PC-9 (cell line): ENCODE results near the gene CHEK2. TPM values are rescaled to one million over a fixed set of nuclear protein-coding genes. Genes with fewer than 3 reads are reported as not detected.
"Not testable (repeated sequence)": the region's sequence is repeated elsewhere in the genome, so short reads cannot be mapped to it uniquely, and the experiment has no call there.

Source experiments
- BruUV-seq: library from RNA; stranded (reverse); fragments of 400-500 nt; replicated peaks from 2 replicates; lab custom pipeline; 2021; lab: Mats Ljungman, UMichigan
- CTCF ChIA-PET: fragments of 300-600 bp; sonication (Branson Sonifier 250); formaldehyde crosslinking; loops from one replicate; lab custom pipeline; 2022; ENCODE audit warnings: antibody characterized with exemption; lab: Charles Lee
- POLR2A ChIA-PET: fragments of 300-600 bp; sonication (Branson Sonifier 250); formaldehyde crosslinking; loops from one replicate; lab custom pipeline; 2022; ENCODE audit warnings: antibody characterized with exemption; ENCODE audit not compliant: unreplicated experiment; lab: Charles Lee
- DNase-seq, 2 experiments: peaks; one replicate each; pipeline versions ENCODE4 v3.0.0 to v3.0.0-alpha.2; 2015 to 2022; ENCODE audit warnings: mixed read lengths in 1 of 2
- H2AFZ ChIP-seq: fragments of 200-600 bp; sonication (generic); 2 replicates; pipeline ENCODE4 v1.8.1; 2017; ENCODE audit warnings: antibody characterized with exemption
- H3F3A ChIP-seq: fragments of 200-600 bp; sonication (generic); 2 replicates; pipeline ENCODE4 v1.8.1; 2017; ENCODE audit warnings: antibody characterized with exemption, mild to moderate bottlenecking, low read depth; ENCODE audit not compliant: insufficient read depth
- H3K27ac ChIP-seq: fragments of 200-600 bp; sonication (generic); 2 replicates; pipeline ENCODE4 v1.6.1; 2016; ENCODE audit warnings: mixed run types
- H3K27me3 ChIP-seq: fragments of 200-600 bp; sonication (generic); 2 replicates; pipeline ENCODE4 v1.6.1; 2016; ENCODE audit warnings: low read depth, mixed run types; ENCODE audit not compliant: insufficient read depth
- H3K36me3 ChIP-seq: fragments of 200-600 bp; sonication (generic); 2 replicates; pipeline ENCODE4 v1.6.1; 2016; ENCODE audit warnings: low read depth, mixed run types
- H3K4me1 ChIP-seq: fragments of 200-600 bp; sonication (generic); replicated peaks from 2 replicates; pipeline ENCODE4 v1.6.1; 2016; ENCODE audit warnings: mixed run types; ENCODE audit not compliant: insufficient read depth
- H3K4me2 ChIP-seq: fragments of 200-600 bp; sonication (generic); 2 replicates; pipeline ENCODE4 v1.6.1; 2017; ENCODE audit warnings: mixed run types
- H3K4me3 ChIP-seq: fragments of 200-600 bp; sonication (generic); 2 replicates; pipeline ENCODE4 v1.6.1; 2016; ENCODE audit warnings: mixed run types
- H3K79me2 ChIP-seq: fragments of 200-600 bp; sonication (generic); 2 replicates; pipeline ENCODE4 v1.6.1; 2017; ENCODE audit warnings: low read depth, mixed run types
- H3K9me2 ChIP-seq: fragments of 200-600 bp; sonication (generic); 2 replicates; pipeline ENCODE4 v1.8.1; 2017; ENCODE audit warnings: mild to moderate bottlenecking; ENCODE audit not compliant: insufficient read depth
- H3K9me3 ChIP-seq: fragments of 200-600 bp; sonication (generic); 2 replicates; pipeline ENCODE4 v1.8.1; 2016; ENCODE audit warnings: low read depth; ENCODE audit not compliant: insufficient read depth
- H4K20me1 ChIP-seq: fragments of 200-600 bp; sonication (generic); 2 replicates; pipeline ENCODE4 v1.8.1; 2017; ENCODE audit not compliant: insufficient read depth
- CTCF ChIP-seq: fragments of 200-600 bp; sonication (generic); conservative IDR thresholded peaks from 2 replicates; pipeline ENCODE4 v1.6.1; 2017; ENCODE audit warnings: mixed run types, antibody characterized with exemption, mild to moderate bottlenecking, moderate library complexity
- EZH2 ChIP-seq: fragments of 200-600 bp; sonication (generic); IDR thresholded peaks from 2 replicates; pipeline ENCODE4 v1.8.0; 2017; ENCODE audit warnings: antibody characterized with exemption, low read depth
- intact Hi-C: fragments of 100-400 bp; cut with micrococcal nuclease; formaldehyde crosslinking; loops from one replicate; pipeline ENCODE4 v1.10.0; 2022; ENCODE audit not compliant: unreplicated experiment
- total RNA-seq: library from RNA; stranded (reverse); gene quantifications from 2 replicates; pipeline ENCODE4 v1.2.3, GENCODE V29; 2021

Gene CHEK2
- total RNA-seq, 1 experiment from 2014 or later, result 32.8 TPM

GRCh38 chr22:28703436-28703835 is 38.2 kb downstream of the CHEK2 start:
- no peaks in the 10 kb centered on the region for H4K20me1 ChIP-seq
- H3F3A ChIP-seq, result no peaks in the 10 kb centered on the region
- H3K27ac ChIP-seq, result no peak overlapping the region
- H3K9me2 ChIP-seq, result no peaks in the 10 kb centered on the region
- TF ChIP-seq EZH2, result no peak
- TF ChIP-seq CTCF, result no peak
- BruUV-seq, result no TSS peak
- ChIA-PET CTCF (no interaction called here), POLR2A (no interaction called here)
- no peaks in the 10 kb centered on the region for H3K27me3 ChIP-seq
- peaks cover 4% of the 10 kb centered on the region; the same call in 1 of the 2 replicates for H3K36me3 ChIP-seq
- no peak overlapping the region for H3K4me3 ChIP-seq
- no peak overlapping the region for H3K4me2 ChIP-seq
- no peaks in the 10 kb centered on the region for H3K9me3 ChIP-seq
- DNase-seq, result no peak
- no peaks in the 10 kb centered on the region for H3K79me2 ChIP-seq
- intact Hi-C loops, result no loop called here
- no peaks in the 10 kb centered on the region for H3K4me1 ChIP-seq
- no peak overlapping the region for H2AFZ ChIP-seq

DNA sequence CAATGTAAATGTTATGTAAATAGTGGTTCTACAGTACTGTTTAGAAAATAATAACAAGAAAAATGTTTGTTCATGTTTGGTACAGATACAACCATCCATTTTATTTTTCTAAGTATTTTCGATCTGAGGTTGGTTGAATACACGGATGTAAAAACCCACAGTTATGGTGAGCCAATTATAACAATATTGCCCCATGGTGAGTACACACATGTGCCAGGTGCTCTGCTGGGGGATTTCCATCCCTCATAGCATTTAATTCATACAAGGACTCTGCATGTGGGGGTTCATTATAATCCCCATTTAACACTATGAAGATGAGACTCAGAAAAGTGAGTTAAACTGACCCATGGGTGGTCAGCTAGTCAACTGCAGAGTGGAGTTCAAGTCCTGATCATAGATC is 38.7 kb downstream of the CHEK2 start:
- Histone ChIP-seq H3K27me3 (no peaks in the 10 kb centered on the region), H3K36me3 (peaks cover 4% of the 10 kb centered on the region; the same call in 1 of the 2 replicates), H3K4me1 (no peaks in the 10 kb centered on the region), H3K9me2 (no peaks in the 10 kb centered on the region), H3K9me3 (no peaks in the 10 kb centered on the region), H3K27ac (no peak overlapping the region), H4K20me1 (no peaks in the 10 kb centered on the region), H3K4me2 (no peak overlapping the region), H3K4me3 (no peak overlapping the region), H3K79me2 (no peaks in the 10 kb centered on the region), H2AFZ (no peak overlapping the region), H3F3A (no peaks in the 10 kb centered on the region)
- no TSS peak for BruUV-seq
- ChIA-PET CTCF (no interaction called here), POLR2A (no interaction called here)
- no peak for DNase-seq
- TF ChIP-seq EZH2 (no peak), CTCF (no peak)
- intact Hi-C loops, result no loop called here

- CTCF ChIA-PET, DNase-seq, H3K4me2 ChIP-seq, H4K20me1 ChIP-seq, H3K79me2 ChIP-seq, H3K9me3 ChIP-seq, H3K4me3 ChIP-seq, H3K27me3 ChIP-seq, H3K4me1 ChIP-seq, H2AFZ ChIP-seq, H3K9me2 ChIP-seq, H3K27ac ChIP-seq, H3F3A ChIP-seq, intact Hi-C loops, BruUV-seq, H3K36me3 ChIP-seq, POLR2A ChIA-PET: not testable (repeated sequence)
These were observed 48.4 kb downstream of the CHEK2 start for GRCh38 chr22:28693041-28693760.

- BruUV-seq, H3K27me3 ChIP-seq, intact Hi-C loops, H3F3A ChIP-seq, CTCF ChIA-PET, H3K36me3 ChIP-seq, H3K79me2 ChIP-seq, POLR2A ChIA-PET, H3K9me3 ChIP-seq, H3K4me3 ChIP-seq, H2AFZ ChIP-seq, DNase-seq, H3K9me2 ChIP-seq, H3K27ac ChIP-seq, H3K4me2 ChIP-seq, H4K20me1 ChIP-seq, H3K4me1 ChIP-seq: not testable (repeated sequence)
These were observed 51.8 kb downstream of the CHEK2 start for GRCh38 chr22:28689796-28690195.

DNA sequence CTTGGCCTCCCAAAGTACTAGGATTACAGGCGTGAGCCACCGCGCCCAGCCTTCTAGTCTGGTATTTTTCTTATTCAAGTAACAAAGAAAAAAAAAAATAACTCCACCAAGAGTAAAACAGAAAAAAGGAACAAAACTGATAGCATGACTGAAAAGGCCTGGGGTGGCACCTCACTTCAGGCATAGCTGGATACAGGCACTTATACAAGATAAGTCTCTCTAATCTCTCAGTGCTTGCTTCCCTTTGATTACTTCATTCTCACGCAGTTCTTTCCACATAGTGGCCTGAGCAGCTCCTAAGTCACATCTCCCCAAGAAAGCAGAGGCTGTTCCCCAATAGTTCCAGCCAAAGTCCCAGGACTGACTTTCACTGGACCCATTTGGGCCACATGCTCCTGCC is 58.7 kb downstream of the CHEK2 start:
- H3K4me3 ChIP-seq, POLR2A ChIA-PET, H3K79me2 ChIP-seq, H3K36me3 ChIP-seq, H3K27me3 ChIP-seq, BruUV-seq, H3K9me2 ChIP-seq, H3K4me1 ChIP-seq, DNase-seq, H3K4me2 ChIP-seq, H2AFZ ChIP-seq, H4K20me1 ChIP-seq, CTCF ChIA-PET, H3K27ac ChIP-seq, intact Hi-C loops, H3K9me3 ChIP-seq: not testable (repeated sequence)
- peaks cover 11% of the 10 kb centered on the region; the same call in 1 of the 2 replicates for H3F3A ChIP-seq

DNA sequence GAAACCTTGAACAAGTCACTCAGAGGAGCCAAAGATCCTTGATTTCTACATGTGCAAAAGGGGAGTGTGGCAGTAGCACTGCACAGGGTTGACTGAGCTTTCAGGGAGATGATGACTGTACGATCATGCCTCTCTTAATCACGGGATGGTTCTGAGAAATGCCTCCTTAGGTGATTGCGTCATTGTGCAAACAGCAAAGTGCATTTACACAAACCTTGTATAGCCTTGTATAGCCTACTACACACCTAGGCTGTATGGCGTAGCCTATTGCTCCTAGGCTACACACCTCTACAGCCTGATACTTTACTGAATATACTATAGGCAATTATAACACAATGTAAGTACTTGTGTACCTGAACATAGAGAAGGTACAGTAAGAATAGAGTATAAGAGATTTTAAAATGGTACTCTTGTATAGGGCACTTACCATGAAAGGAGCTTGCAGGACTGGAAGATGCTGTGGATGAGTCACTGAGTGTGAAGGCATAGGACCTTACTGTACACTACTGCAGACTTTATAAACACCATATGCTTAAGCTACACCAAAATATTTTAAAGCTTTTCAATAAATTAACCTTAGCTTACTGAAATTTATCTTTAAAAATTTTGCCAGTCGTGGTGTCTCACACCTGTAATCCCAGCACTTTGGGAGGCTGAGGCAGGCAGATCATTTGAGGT is 60.7 kb downstream of the CHEK2 start:
- H3K9me3 ChIP-seq, H3K4me1 ChIP-seq, BruUV-seq, H4K20me1 ChIP-seq, POLR2A ChIA-PET, H3K79me2 ChIP-seq, H3K27me3 ChIP-seq, H3K36me3 ChIP-seq, intact Hi-C loops, H3K4me3 ChIP-seq, H3K4me2 ChIP-seq, H2AFZ ChIP-seq, CTCF ChIA-PET, H3K27ac ChIP-seq, H3K9me2 ChIP-seq: not testable (repeated sequence)
- peaks cover 11% of the 10 kb centered on the region; the same call in 1 of the 2 replicates for H3F3A ChIP-seq
- peak in 1 of 2 experiments; percentile 43 for DNase-seq
